ENCODE data around the gene TICAM2.
"Not testable (repeated sequence)": the region's sequence is repeated elsewhere in the genome, so short reads cannot be mapped to it uniquely, and the experiment has no call there.

Gene TICAM2

DNA sequence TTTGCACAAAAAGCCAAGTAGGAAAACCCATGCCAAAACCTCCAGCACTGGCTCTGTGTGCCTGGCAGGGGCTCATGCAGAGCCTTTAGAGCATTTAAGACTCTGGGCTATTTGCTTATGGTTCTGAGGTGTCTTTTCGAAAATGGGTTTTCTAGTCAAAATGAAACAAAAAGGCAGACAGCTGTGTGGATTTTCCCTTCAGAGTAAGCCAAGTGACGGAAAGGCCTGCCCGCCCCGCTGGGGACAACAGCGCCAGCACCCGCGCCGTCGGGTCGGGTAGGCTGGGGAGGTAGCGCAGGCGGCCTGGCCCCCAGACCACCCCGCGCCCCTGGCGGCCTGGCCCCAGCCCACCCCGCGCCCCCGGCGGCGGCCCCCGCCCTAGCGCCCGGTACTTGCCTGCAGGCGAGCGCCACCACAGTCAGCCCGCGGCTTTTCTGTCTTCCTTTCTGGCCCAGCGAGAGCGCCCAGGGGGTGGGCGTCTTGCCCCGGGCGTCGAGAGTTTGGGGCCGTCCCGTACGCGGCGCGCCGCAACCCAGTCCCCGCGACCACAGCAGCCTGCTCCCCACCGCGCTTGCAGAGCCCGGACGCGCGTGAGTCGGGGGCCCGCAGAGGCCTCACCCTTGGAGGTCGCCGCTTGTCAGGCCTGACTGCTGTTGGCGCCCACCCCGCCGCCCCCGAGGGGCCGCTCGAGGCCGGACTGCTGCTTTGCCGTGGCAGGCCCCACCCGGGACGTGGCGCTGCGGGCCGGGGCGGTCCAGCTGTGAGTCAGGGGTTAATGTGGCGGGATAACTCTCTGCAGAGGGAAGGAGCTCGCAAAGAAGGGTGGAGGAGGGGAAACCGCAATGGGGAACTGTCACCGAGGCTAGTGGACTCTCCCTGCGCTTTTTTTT, at the start of gene TICAM2:
Gene TICAM2, minus strand, starts transcription at position 779 of the 890 bp plus-strand sequence. CDS start 21,223 bp downstream, outside the sequence.
- DNase-seq, result peak; percentile 87 to 91 (median 90)

- no peak for DNase-seq
These were observed 47.3 kb upstream of the TICAM2 start for GRCh38 chr5:115649541-115649940.

DNA sequence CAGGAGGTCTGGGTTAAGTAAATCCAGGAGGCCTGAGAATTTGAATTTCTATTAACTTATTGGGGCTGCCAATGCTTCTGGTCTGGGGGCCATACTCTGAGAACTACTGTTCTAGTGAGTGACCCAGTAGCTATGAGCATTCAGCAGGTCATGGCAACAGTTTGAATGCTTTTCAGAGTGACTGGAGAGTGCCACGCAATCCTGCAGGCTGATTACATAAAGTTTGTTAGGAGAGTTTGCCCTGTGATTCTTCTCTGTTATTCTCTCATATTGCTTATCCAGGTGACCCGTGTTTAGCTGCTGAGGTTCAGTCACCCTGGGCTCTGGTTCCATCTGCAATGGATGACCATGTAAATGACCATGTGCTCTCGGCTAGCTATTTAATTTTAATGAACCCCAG, 45.8 kb upstream of the TICAM2 start:
- no peak for DNase-seq

DNA sequence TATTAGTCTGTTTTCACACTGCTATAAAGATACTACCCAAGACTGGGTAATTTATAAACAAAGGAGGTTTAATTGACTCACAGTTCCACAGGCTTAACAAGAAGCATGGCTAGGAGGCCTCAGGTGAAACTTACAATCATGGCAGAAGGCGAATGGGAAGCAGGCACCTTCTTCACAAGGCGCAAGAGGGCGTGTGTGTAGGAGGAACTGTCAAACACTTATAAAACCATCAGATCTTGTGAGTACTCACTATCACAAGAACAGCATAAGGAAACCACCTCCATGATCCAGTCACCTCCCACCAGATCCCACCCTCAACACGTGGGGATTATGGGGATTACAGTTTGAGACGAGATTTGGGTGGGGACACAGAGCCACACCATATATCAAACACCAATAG, 43.1 kb upstream of the TICAM2 start:
- not testable (repeated sequence) for DNase-seq

GRCh38 chr5:115644046-115644445, 41.8 kb upstream of the TICAM2 start:
- no peak for DNase-seq

DNA sequence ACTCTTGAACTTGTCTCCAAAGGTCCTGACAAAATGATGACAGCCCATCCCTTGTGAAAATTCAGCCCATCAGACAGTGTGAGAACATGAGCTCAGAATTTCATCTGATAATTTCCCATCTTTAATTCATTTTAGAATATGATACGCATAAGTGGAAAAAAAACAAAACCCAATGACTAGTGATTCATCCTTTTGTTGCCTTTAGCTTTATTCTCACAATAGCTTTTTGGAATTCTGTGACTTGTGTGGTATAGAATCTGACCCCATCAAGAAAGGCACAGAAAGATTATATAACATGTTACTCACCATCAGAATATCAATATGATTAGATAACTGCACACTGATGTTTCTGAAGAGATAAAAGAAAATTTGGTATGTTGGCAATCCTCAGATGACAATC, 39.7 kb upstream of the TICAM2 start:
- no peak for DNase-seq

DNA sequence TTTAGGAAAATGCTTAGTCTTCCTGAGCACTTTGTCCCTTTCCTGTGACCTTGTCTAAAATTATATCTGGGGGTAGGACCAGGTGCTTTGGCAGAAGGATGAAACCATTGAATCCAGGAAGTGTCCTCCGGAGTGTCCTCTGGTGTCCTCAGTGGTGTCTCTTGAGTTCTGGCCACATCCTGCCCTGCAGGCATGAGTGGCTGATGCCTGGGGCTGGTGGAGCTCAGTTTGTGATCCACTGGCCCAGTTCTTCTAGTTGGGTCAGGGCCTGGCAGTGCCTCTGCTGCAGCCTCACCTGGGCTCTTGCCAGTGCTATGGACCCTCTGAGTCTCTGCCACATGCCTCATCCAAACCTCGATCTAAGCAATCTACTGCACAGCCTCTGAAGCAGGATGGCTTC, 38.0 kb upstream of the TICAM2 start:
- no peak for DNase-seq

DNA sequence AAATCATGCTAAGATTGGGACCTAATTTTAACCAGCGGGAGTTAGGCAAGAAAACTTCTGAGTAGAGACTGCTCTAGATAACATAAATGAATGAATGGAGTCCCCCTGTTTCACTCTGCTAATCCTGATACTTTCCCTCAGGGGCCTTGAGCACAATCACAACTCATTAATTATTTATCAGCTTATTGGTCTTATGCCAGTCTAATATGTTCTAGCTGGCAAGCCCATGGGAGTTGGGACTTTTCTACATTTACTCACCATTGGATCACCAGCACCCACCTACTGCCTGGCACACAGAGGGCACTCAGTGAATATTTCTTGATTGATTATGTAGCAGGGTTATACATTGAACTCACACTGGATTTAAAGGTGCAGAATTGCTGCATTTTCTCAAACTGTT, 37.1 kb upstream of the TICAM2 start:
- DNase-seq, result no peak

GRCh38 chr5:115637507-115637906, 35.2 kb upstream of the TICAM2 start:
- no peak for DNase-seq

DNA sequence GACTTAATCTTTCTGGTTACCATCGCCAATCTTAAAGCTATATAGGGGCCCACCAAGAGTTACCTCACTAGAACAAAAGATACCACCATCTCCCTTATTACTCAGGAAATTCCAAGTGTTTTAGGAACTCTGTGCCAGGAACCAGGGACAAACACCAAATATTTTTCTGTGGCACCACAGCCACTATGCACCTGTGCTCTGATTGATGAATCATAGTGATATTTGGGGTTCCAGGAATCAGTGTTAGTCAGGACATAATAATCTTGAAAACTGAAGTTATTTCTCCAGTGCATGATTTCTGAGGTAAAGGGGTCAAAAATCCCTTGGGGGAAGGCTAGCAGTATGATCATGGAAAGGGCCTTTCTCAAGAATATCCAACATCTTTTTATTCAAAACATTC, 33.7 kb upstream of the TICAM2 start:
- no peak for DNase-seq

DNA sequence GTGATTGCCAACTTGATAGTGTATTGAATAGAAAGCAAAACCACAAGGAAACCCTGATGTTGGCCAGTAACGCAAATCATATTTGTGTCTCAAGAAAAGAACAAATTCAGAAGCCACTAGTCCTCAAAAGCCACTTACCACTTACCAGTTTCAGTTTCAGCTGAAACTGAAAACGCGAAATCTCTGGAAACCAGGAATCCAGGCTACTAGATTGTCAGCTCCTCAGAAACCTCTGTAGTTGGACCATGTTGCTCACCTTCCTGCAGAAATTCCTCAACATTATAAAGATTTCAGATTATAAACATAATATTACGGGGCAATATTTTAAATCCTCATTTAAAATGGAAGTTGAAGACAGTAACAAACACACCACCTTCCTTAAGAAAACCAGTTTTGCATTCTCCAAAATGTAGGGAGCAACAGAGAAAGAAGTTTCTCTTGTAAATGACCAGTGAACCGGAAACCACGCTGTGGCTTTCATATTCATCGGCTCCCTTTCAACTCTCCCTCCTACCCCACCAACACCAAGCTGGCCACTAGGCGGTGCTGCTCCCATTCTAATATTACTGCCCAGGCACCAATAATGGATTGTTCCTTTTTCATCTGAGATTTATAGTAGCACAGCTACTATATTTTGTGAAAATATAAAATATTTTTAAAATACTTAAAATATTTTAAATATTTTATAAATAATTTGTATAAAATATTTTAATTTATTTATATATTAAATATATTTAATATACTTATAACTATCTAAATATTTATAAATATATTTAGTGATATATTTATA, 32.3 kb upstream of the TICAM2 start:
- DNase-seq, result peak; percentile 90 to 92 (median 92)

GRCh38 chr5:115629903-115630302, 27.6 kb upstream of the TICAM2 start:
- no peak for DNase-seq

GRCh38 chr5:115627295-115627865, 25.1 kb upstream of the TICAM2 start:
- DNase-seq, result peak; percentile 51 to 70 (median 59)

GRCh38 chr5:115626445-115626823, 24.2 kb upstream of the TICAM2 start:
- no peak for DNase-seq

DNA sequence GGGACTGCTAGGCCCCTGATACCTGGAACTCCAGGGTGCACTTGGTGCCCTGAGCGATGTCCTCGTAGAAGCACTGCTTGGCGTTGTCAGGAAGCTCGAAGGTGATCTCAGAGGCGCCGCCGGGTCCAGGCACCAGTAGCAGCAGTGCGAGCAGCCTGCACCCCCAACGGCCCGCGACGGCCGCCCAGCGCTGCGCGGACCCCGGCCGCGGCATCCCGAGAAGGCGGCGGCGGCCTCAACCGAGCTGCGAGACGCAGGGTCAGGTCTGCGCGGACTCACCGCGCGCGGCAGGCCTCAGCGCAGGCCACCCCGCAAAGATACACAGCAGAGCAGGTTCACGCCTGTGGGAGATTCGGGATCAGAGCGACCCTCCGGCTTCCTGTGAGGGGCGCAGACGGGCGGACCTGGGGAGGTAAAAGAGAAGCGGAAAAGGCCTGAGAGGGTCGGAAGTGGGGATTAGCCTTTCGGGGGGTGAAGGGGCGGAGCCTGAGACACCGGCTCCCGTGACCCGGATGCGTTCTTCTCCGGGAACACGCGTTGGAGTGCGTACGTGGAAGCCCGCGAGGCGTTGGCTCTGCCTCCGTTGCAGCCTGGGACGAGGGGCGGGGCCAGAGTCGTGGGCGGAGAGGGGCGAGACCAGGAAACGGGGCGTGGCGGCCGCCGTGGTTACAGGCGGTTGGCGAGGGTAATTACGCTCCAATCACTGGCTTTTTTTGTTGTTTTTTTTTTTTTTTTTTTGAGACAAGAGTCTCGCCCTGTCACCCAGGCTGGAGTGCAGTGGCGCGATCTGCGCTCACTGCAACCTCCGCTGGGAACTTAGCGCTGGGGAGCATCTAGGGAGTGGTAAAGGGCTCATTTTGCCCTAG, 23.5 kb upstream of the TICAM2 start, which contains the start of gene TMED7:
Gene TMED7, minus strand, starts transcription at position 458 of the 866 bp plus-strand sequence. Its CDS starts 244 bp downstream, at position 214.
- peak; percentile 100 for DNase-seq

- DNase-seq, result peak in 1 of 3 donors; percentile 29
These were observed 22.7 kb upstream of the TICAM2 start for GRCh38 chr5:115624994-115625393.

DNA sequence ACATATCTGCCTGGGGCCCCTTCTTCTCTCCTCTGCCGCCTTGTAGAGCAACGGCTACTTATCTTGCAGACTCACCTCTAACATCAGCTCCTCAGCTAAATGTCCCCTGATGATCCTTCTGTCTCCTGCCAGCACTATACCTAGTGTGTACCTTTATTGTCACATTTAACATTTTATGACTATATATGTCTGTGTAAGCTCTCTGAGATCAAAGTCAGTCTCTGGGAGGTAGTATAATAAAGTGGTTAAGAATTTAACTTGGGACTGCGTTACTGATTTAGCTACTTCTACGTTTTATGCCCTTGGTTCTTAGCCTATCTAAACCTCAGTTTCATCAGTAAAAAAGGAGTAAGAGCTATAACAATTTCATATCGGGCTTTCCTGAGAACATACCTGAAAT, 21.4 kb upstream of the TICAM2 start:
- DNase-seq, result no peak

- DNase-seq, result no peak
These were observed 19.2 kb upstream of the TICAM2 start for GRCh38 chr5:115621365-115621900.

DNA sequence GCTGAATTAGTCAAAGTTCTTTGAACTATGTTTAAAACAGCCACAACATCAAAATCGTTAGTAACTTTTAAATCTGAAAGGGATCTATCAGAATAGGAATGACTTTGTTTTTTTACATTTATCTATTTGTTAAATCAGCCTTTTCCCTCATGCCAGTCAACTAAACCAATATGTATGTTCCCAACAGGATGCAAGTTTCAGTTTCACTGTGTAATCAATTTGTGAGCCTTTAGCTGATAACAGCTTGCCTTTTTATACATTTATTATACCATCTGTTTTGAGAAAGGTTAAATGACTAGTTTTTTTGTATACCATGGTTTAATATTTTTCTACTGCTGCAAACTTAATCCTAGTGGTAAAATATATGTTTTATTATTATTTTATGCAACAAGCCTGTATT, 14.6 kb upstream of the TICAM2 start:
- DNase-seq, result no peak

GRCh38 chr5:115616472-115616871, 14.2 kb upstream of the TICAM2 start:
- no peak for DNase-seq

GRCh38 chr5:115611873-115612272, 9.6 kb upstream of the TICAM2 start:
- no peak for DNase-seq

- no peak for DNase-seq
These were observed 5.7 kb upstream of the TICAM2 start for GRCh38 chr5:115607935-115608334.
